ENCODE measurements around the gene ZBBX. TPM values are rescaled to one million over a fixed set of nuclear protein-coding genes. Genes with fewer than 3 reads are reported as not detected.

The ZBBX gene
- polyA plus RNA-seq, 1 donor from 2014 or later = 2.7 TPM

DNA sequence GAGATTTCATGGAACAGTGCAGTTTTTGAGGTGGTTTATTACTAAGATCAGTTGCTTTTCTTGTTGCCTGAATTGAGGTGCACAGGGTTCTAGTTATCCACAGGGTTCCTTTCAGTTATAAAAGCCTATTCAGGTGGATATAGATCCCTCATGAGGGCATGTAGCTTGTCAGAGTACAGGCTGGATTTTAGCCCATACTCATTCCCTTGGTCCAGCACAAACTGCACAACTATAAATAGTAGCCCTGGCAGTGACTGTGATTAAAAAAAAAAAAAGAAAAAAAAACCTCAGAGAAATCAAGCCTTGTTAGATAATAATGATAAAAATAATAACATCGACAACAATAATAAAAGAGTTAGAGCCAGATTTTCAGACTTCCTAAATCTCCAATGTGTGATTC, 154.3 kb downstream of the ZBBX start:
- H3K27me3 ChIP-seq (ENCODE audit: insufficient read depth, low read depth, low read length) = no peaks in the 10 kb centered on the region
- H3K27ac ChIP-seq (ENCODE audit: low read length) = no peak overlapping the region
- no peaks in the 10 kb centered on the region for H4K20me1 ChIP-seq (ENCODE audit: insufficient read depth)
- H3K9me2 ChIP-seq (ENCODE audit: insufficient read depth, low read length) = no peaks in the 10 kb centered on the region
- H3K4me2 ChIP-seq (ENCODE audit: low read length) = no peak overlapping the region
- no peak overlapping the region for H3K4me3 ChIP-seq (ENCODE audit: low read length)
- H3K9ac ChIP-seq (ENCODE audit: low read length) = no peak overlapping the region
- no peaks in the 10 kb centered on the region for H3F3A ChIP-seq (ENCODE audit: insufficient read depth, low read length, poor library complexity, severe bottlenecking)
- no peaks in the 10 kb centered on the region for H3K79me2 ChIP-seq (replicated peaks; ENCODE audit: insufficient read depth, low read length)
- no peak overlapping the region for H2AFZ ChIP-seq (ENCODE audit: low read depth, low read length)
- TF ChIP-seq SMC3 (conservative IDR thresholded peaks at IDR 0.05; ENCODE audit: poor library complexity) = no peak
- no peak for TF ChIP-seq TAF1 (IDR thresholded peaks at IDR 0.05; ENCODE audit: low read depth)
- TF ChIP-seq EP300 (conservative IDR thresholded peaks at IDR 0.05; ENCODE audit: poor library complexity, severe bottlenecking) = no peak
- no peak for TF ChIP-seq EZH2 (IDR thresholded peaks at IDR 0.05; ENCODE audit: borderline replicate concordance, insufficient read depth, low read length, poor library complexity, severe bottlenecking)
- no peak for TF ChIP-seq MXI1 (conservative IDR thresholded peaks at IDR 0.05; ENCODE audit: poor library complexity, severe bottlenecking)
- TF ChIP-seq RAD21 (conservative IDR thresholded peaks at IDR 0.05) = no peak
- no peak for TF ChIP-seq POLR2AphosphoS5 (IDR thresholded peaks at IDR 0.05)
- TF ChIP-seq, protein P1, sequence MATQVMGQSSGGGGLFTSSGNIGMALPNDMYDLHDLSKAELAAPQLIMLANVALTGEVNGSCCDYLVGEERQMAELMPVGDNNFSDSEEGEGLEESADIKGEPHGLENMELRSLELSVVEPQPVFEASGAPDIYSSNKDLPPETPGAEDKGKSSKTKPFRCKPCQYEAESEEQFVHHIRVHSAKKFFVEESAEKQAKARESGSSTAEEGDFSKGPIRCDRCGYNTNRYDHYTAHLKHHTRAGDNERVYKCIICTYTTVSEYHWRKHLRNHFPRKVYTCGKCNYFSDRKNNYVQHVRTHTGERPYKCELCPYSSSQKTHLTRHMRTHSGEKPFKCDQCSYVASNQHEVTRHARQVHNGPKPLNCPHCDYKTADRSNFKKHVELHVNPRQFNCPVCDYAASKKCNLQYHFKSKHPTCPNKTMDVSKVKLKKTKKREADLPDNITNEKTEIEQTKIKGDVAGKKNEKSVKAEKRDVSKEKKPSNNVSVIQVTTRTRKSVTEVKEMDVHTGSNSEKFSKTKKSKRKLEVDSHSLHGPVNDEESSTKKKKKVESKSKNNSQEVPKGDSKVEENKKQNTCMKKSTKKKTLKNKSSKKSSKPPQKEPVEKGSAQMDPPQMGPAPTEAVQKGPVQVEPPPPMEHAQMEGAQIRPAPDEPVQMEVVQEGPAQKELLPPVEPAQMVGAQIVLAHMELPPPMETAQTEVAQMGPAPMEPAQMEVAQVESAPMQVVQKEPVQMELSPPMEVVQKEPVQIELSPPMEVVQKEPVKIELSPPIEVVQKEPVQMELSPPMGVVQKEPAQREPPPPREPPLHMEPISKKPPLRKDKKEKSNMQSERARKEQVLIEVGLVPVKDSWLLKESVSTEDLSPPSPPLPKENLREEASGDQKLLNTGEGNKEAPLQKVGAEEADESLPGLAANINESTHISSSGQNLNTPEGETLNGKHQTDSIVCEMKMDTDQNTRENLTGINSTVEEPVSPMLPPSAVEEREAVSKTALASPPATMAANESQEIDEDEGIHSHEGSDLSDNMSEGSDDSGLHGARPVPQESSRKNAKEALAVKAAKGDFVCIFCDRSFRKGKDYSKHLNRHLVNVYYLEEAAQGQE (IDR thresholded peaks at IDR 0.05; ENCODE audit: borderline replicate concordance) = no peak
- TF ChIP-seq, protein P2, sequence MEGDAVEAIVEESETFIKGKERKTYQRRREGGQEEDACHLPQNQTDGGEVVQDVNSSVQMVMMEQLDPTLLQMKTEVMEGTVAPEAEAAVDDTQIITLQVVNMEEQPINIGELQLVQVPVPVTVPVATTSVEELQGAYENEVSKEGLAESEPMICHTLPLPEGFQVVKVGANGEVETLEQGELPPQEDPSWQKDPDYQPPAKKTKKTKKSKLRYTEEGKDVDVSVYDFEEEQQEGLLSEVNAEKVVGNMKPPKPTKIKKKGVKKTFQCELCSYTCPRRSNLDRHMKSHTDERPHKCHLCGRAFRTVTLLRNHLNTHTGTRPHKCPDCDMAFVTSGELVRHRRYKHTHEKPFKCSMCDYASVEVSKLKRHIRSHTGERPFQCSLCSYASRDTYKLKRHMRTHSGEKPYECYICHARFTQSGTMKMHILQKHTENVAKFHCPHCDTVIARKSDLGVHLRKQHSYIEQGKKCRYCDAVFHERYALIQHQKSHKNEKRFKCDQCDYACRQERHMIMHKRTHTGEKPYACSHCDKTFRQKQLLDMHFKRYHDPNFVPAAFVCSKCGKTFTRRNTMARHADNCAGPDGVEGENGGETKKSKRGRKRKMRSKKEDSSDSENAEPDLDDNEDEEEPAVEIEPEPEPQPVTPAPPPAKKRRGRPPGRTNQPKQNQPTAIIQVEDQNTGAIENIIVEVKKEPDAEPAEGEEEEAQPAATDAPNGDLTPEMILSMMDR (IDR thresholded peaks at IDR 0.05; ENCODE audit: poor library complexity, severe bottlenecking) = no peak
- H3K9me3 ChIP-seq (ENCODE audit: low read length) = no peaks in the 10 kb centered on the region
- no peaks in the 10 kb centered on the region for H3K36me3 ChIP-seq (ENCODE audit: insufficient read depth, low read length)

DNA sequence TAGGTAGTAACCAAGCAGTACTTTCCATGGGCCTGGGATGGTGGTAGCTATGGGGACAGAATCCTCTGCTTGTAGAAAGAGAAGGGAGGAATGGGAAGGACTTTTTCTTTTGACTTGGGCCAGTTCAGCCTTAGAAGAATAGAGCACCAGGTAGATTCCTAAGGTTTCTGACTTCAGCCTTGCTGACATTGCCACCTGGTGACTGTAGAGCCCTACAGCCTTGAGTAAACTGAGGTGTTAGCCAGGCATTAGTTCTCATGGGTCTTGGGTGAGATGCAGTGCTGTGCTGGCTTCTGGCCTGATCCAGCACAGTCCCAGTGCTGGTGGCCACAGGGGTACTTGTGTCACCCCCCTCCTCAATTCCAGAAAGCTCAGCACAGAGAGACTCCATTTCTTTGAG, 171.1 kb downstream of the ZBBX start:
- Histone ChIP-seq H3K9me2 (ENCODE audit: insufficient read depth, low read length) (no peaks in the 10 kb centered on the region), H3K9ac (ENCODE audit: low read length) (no peak overlapping the region), H4K20me1 (ENCODE audit: insufficient read depth) (no peaks in the 10 kb centered on the region), H3K4me2 (ENCODE audit: low read length) (no peak overlapping the region), H3F3A (ENCODE audit: insufficient read depth, low read length, poor library complexity, severe bottlenecking) (no peaks in the 10 kb centered on the region), H3K36me3 (ENCODE audit: insufficient read depth, low read length) (no peaks in the 10 kb centered on the region), H3K27me3 (ENCODE audit: insufficient read depth, low read depth, low read length) (no peaks in the 10 kb centered on the region), H3K27ac (ENCODE audit: low read length) (no peak overlapping the region), H3K79me2 (replicated peaks; ENCODE audit: insufficient read depth, low read length) (no peaks in the 10 kb centered on the region), H3K9me3 (ENCODE audit: low read length) (no peaks in the 10 kb centered on the region), H3K4me3 (ENCODE audit: low read length) (no peak overlapping the region), H2AFZ (ENCODE audit: low read depth, low read length) (no peak overlapping the region)
- TF ChIP-seq TAF1 (IDR thresholded peaks at IDR 0.05; ENCODE audit: low read depth) (no peak), RAD21 (conservative IDR thresholded peaks at IDR 0.05) (no peak), MXI1 (conservative IDR thresholded peaks at IDR 0.05; ENCODE audit: poor library complexity, severe bottlenecking) (no peak), POLR2AphosphoS5 (IDR thresholded peaks at IDR 0.05) (no peak), EP300 (conservative IDR thresholded peaks at IDR 0.05; ENCODE audit: poor library complexity, severe bottlenecking) (no peak), SMC3 (conservative IDR thresholded peaks at IDR 0.05; ENCODE audit: poor library complexity) (no peak), EZH2 (IDR thresholded peaks at IDR 0.05; ENCODE audit: borderline replicate concordance, insufficient read depth, low read length, poor library complexity, severe bottlenecking) (no peak)
- TF ChIP-seq, protein P1 (IDR thresholded peaks at IDR 0.05; ENCODE audit: borderline replicate concordance) = no peak
- TF ChIP-seq, protein P2 (IDR thresholded peaks at IDR 0.05; ENCODE audit: poor library complexity, severe bottlenecking) = no peak
